GM21515 (cell line): Measurements from ENCODE around the gene ADM5.

Experiments
- ATAC-seq: cut with Tn5 transposase; IDR thresholded peaks from one replicate; pipeline ENCODE4 v1.9.1; 2021; ENCODE audit not compliant: unreplicated experiment

The ADM5 gene

GRCh38 chr19:49679771-49680413, 9.5 kb upstream of the ADM5 start:
- no peak for ATAC-seq

GRCh38 chr19:49680421-49681351, 8.7 kb upstream of the ADM5 start:
- no peak for ATAC-seq

GRCh38 chr19:49681830-49682229, 7.6 kb upstream of the ADM5 start:
- no peak for ATAC-seq

GRCh38 chr19:49682274-49682673, 7.1 kb upstream of the ADM5 start:
- ATAC-seq: no peak

- no peak for ATAC-seq
These were observed 5.6 kb upstream of the ADM5 start for GRCh38 chr19:49683814-49684250.

- no peak for ATAC-seq
These were observed 5.0 kb upstream of the ADM5 start for GRCh38 chr19:49684251-49684982.

- ATAC-seq: no peak
These were observed 4.3 kb upstream of the ADM5 start for GRCh38 chr19:49684983-49685553.

- ATAC-seq: no peak
These were observed 3.5 kb upstream of the ADM5 start for GRCh38 chr19:49685845-49686332.

GRCh38 chr19:49686503-49687088, 2.8 kb upstream of the ADM5 start:
- ATAC-seq: no peak

GRCh38 chr19:49687150-49687549, 2.2 kb upstream of the ADM5 start:
- no peak for ATAC-seq

GRCh38 chr19:49687566-49688316, 1.7 kb upstream of the ADM5 start:
- no peak for ATAC-seq

GRCh38 chr19:49688531-49689132, 762 bp upstream of the ADM5 start:
- ATAC-seq: no peak

GRCh38 chr19:49690079-49690655, 773 bp downstream of the ADM5 start:
- no peak for ATAC-seq

GRCh38 chr19:49690656-49691242, 1.4 kb downstream of the ADM5 start, which contains the start of gene CPT1C:
TSS of gene CPT1C (plus strand) at chr19:49691116. CDS start at chr19:49692253, 1,137 bp downstream.
- no peak for ATAC-seq

- no peak for ATAC-seq
These were observed 2.1 kb downstream of the ADM5 start for GRCh38 chr19:49691243-49692146.

- no peak for ATAC-seq
These were observed 2.7 kb downstream of the ADM5 start for GRCh38 chr19:49692147-49692506.

GRCh38 chr19:49696115-49696514, 6.7 kb downstream of the ADM5 start:
- no peak for ATAC-seq

- no peak for ATAC-seq
These were observed 7.5 kb downstream of the ADM5 start for GRCh38 chr19:49696865-49697264.
